Nephron (organoid): ENCODE measurements around the gene RNASE9.
"Not testable (repeated sequence)": the region's sequence is repeated elsewhere in the genome, so short reads cannot be mapped to it uniquely, and the experiment has no call there.

Experiments
- H3K27ac Mint-ChIP-seq, 3 experiments: 2 replicates each; pipeline ENCODE4 v1.8.0; 2020; ENCODE audit warnings: mixed read lengths in 3 of 3, mild to moderate bottlenecking in 2 of 3, moderate library complexity in 1 of 3
- H3K27me3 Mint-ChIP-seq: 2 replicates; pipeline ENCODE4 v1.8.0; 2021; ENCODE audit warnings: low read depth, mild to moderate bottlenecking, moderate library complexity, mixed read lengths
- H3K36me3 Mint-ChIP-seq: 2 replicates; pipeline ENCODE4 v1.8.0; 2020; ENCODE audit warnings: low read depth, mixed read lengths
- H3K4me1 Mint-ChIP-seq: 2 replicates; pipeline ENCODE4 v1.8.0; 2020; ENCODE audit warnings: mixed read lengths
- H3K4me3 Mint-ChIP-seq, 3 experiments: 2 replicates each; pipeline ENCODE4 v1.8.0; 2020; ENCODE audit warnings: mild to moderate bottlenecking in 3 of 3, mixed read lengths in 3 of 3, moderate library complexity in 2 of 3
- H3K9me3 Mint-ChIP-seq: 2 replicates; pipeline ENCODE4 v1.8.0; 2020; ENCODE audit warnings: mixed read lengths
- TF ChIP-seq, protein P1 (sequence below), 3 experiments: fragments of 200-600 bp; sonication (generic); IDR thresholded peaks; one replicate each; pipeline ENCODE4 v1.5.0; 2021; ENCODE audit warnings: antibody characterized with exemption in 3 of 3; ENCODE audit not compliant: unreplicated experiment in 3 of 3

The RNASE9 gene

DNA sequence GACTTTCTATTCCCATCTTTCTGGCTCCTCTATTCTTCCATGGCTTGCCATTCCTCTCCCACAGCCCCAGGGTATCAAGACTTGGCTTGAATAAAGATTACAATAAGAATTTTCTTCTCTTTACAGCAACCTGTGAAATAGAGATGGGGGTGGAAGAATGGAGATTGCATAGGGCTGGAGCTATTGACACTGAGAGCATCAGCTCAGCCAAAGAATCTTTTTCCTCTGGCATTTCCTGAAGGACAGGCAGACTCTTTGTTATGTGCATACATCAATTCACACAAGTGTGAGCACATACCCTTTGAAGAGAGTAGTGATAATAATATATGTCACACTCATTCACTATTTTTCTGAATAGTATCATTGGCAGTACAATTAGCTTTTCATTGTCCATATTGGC lies 22.3 kb upstream of the RNASE9 start:
- Mint-ChIP-seq H3K9me3 (no peaks in the 10 kb centered on the region), H3K36me3 (no peaks in the 10 kb centered on the region), H3K4me3 (no peak overlapping the region), H3K4me1 (no peaks in the 10 kb centered on the region), H3K27me3 (peaks cover 16% of the 10 kb centered on the region), H3K27ac (no peak overlapping the region)
- TF ChIP-seq, protein P1, sequence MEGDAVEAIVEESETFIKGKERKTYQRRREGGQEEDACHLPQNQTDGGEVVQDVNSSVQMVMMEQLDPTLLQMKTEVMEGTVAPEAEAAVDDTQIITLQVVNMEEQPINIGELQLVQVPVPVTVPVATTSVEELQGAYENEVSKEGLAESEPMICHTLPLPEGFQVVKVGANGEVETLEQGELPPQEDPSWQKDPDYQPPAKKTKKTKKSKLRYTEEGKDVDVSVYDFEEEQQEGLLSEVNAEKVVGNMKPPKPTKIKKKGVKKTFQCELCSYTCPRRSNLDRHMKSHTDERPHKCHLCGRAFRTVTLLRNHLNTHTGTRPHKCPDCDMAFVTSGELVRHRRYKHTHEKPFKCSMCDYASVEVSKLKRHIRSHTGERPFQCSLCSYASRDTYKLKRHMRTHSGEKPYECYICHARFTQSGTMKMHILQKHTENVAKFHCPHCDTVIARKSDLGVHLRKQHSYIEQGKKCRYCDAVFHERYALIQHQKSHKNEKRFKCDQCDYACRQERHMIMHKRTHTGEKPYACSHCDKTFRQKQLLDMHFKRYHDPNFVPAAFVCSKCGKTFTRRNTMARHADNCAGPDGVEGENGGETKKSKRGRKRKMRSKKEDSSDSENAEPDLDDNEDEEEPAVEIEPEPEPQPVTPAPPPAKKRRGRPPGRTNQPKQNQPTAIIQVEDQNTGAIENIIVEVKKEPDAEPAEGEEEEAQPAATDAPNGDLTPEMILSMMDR (IDR thresholded peaks at IDR 0.05; ENCODE audit: unreplicated experiment in 3 of 3) = no peak

DNA sequence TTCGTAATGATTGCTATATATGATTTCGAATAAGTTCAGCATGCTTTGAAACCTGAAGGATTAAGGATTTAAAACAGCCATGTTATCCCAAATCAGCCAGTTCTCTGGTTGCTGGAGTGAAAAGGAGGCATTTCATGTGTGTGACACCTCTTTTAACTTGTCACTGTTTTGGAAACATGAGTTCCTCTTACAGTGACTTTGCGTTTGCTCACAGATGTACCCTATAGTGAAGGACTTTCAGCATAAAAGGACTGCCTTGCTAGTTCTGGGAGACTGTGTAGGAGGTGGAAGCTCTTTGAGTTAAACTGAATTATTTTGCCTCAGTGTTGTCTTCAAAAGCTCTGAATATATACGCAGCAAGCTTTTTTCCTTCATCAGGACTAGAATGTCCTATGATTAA lies 19.4 kb upstream of the RNASE9 start:
- TF ChIP-seq, protein P1 (IDR thresholded peaks at IDR 0.05; ENCODE audit: unreplicated experiment in 3 of 3) = no peak
- no peak overlapping the region for H3K27ac Mint-ChIP-seq
- H3K36me3 Mint-ChIP-seq = no peaks in the 10 kb centered on the region
- no peaks in the 10 kb centered on the region for H3K4me1 Mint-ChIP-seq
- peaks cover 14% of the 10 kb centered on the region for H3K27me3 Mint-ChIP-seq
- no peaks in the 10 kb centered on the region for H3K9me3 Mint-ChIP-seq
- H3K4me3 Mint-ChIP-seq = no peak overlapping the region

DNA sequence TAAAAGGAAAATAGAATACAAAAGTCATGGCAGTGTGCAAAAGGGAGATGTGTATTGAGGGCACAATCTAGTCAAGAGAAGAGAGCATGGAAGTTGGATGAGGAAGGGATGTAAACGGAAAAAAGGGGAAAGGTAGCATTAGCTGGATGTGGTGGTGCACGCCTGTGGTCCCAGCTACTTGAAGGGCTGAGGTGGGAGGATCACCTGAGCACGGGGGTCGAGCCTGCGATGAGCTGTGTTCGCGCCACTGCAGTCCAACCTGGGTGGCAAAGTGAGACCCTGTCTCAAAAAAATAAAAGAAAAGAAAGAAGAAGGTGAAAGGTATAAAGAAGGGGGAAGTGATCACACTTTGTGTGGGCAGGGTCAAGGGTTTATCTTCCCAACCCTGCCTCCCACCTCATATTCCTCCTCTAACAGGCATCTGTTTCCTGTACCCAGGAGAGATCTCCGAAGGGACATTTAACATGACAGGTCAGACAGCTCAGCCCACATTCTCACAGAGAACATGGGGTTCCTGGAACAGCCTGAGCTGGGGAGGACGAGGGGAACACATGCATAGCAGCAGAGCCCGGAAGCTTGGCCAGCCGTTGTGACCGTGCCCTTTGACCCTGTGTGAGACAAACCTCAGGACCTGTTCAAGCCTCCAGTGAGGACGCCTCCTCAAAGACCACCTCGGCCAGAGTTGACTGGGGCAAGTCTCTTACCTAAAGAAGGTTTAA lies 18.1 kb upstream of the RNASE9 start:
- H3K9me3 Mint-ChIP-seq = no peaks in the 10 kb centered on the region
- H3K27ac Mint-ChIP-seq = no peak overlapping the region
- TF ChIP-seq, protein P1 (IDR thresholded peaks at IDR 0.05; ENCODE audit: unreplicated experiment in 3 of 3) = no peak
- peaks cover 4% of the 10 kb centered on the region for H3K27me3 Mint-ChIP-seq
- H3K4me1 Mint-ChIP-seq = no peaks in the 10 kb centered on the region
- H3K36me3 Mint-ChIP-seq = no peaks in the 10 kb centered on the region
- H3K4me3 Mint-ChIP-seq = no peak overlapping the region

DNA sequence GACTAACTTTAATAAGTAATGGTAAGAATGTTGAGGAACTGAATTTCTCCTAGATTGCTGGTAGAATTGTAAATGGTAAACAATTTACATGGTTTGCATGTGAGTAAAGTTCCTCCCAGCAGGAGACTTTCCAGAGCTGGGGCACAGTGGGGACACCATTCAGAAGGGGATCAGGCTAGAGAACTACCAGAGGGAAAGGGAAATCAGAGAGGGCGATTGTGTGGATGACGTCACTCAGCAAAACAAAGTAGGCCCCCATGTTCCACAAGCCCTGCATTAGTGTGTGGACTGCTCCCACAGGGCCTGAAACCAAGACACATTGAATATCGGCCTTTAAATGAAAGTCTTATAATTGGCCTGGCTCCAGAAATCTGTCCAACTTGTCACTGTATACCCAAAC lies 17.5 kb upstream of the RNASE9 start:
- H3K27ac Mint-ChIP-seq = no peak overlapping the region
- no peaks in the 10 kb centered on the region for H3K4me1 Mint-ChIP-seq
- TF ChIP-seq, protein P1 (IDR thresholded peaks at IDR 0.05; ENCODE audit: unreplicated experiment in 3 of 3) = no peak
- H3K27me3 Mint-ChIP-seq = peaks cover 4% of the 10 kb centered on the region
- H3K9me3 Mint-ChIP-seq = no peaks in the 10 kb centered on the region
- H3K36me3 Mint-ChIP-seq = no peaks in the 10 kb centered on the region
- no peak overlapping the region for H3K4me3 Mint-ChIP-seq

DNA sequence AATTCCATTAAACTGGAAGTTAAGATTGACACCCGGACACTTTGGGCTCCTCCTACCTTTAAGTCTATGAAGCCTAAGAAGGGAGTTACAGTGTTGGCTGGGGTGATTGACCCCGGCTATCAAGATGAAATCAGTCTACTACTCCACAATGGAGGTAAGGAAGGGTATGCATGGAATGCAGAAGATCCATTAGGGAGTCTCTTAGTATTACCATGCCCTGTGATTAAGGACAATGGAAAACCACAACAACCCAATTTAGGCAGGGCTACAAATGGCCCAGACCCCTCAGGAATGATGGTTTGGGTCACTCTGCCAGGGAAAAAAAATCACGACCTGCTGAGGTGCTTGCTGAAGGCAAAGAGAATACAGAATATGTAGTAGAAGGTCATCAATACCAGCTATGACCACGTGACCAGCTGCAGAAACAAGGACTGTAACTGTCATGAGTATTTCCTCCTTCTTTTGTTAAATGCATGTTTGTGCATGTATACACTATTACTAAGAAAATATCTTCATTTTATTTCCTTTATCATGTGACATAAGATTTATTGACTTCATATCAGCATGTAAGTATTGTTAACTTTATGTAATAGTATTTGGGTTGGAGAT lies 11.6 kb upstream of the RNASE9 start:
- H3K27me3 Mint-ChIP-seq = not testable (repeated sequence)

DNA sequence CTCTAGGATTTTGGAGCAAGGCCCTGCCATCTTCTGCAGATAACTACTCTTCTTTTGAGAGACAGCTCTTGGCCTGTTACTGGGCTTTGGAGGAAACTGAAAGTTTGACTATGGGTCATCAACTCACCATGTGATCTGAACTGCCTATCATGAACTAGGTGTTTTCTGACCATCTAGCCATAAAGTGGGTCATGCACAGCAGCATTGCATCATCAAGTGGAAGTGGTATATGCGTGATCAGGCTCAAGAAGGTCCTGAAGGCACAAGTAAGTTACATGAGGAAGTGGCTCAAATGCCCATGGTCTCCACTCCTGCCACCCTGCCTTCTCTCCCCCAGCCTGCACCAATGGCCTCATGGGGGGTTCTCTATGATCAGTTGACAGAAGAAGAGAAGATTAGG lies 9.9 kb upstream of the RNASE9 start:
- not testable (repeated sequence) for H3K27me3 Mint-ChIP-seq, H3K27ac Mint-ChIP-seq, H3K4me3 Mint-ChIP-seq, H3K4me1 Mint-ChIP-seq, H3K36me3 Mint-ChIP-seq
- peaks cover 21% of the 10 kb centered on the region for H3K9me3 Mint-ChIP-seq

More for the DNA sequence above, 11.6 kb upstream of the RNASE9 start:
- not testable (repeated sequence) for H3K4me3 Mint-ChIP-seq, H3K27ac Mint-ChIP-seq, H3K4me1 Mint-ChIP-seq, H3K36me3 Mint-ChIP-seq
- H3K9me3 Mint-ChIP-seq = peaks cover 18% of the 10 kb centered on the region

DNA sequence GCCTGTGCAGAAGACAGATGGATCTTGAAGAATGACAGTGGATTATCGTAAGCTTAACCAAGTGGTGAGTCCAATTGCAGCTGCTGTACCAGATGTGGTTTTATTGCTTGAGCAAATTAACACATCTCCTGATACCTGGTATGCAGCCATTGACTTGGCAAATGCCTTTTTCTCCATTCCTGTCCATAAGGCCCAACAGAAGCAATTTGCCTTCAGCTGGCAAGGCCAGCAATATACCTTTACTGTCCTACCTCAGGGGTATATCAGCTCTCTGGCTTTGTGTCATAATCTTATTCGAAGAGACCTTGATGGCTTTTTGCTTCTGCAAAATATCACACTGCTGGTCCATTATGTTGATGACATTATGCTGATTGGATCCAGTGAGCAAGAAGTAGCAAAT lies 9.0 kb upstream of the RNASE9 start:
- not testable (repeated sequence) for H3K27me3 Mint-ChIP-seq, H3K27ac Mint-ChIP-seq, H3K36me3 Mint-ChIP-seq, H3K4me1 Mint-ChIP-seq, H3K4me3 Mint-ChIP-seq
- H3K9me3 Mint-ChIP-seq = peaks cover 21% of the 10 kb centered on the region
